ENCODE results near the gene C16orf86.

DNA sequence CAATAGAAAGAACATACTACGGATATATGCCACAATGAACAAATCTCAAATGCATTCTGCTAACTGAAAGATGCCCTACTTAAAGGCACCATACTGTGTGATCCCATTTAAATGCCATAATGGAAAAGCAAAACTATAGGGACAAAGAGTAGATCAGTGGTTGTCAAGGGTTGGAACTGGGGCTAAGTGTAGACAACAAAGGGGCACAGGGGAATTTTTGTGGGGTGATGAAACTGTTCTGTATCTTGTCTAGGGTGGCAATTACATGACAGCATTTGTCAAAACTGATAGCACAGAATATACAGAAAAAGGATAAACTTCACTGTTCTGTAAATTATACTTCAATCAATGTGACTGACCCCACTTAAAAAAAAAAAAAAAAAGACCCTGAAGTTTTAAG lies 34.8 kb downstream of the C16orf86 start:
- no peak for TF ChIP-seq POLR2A (IDR thresholded peaks at IDR 0.05)
- TF ChIP-seq, protein P1, sequence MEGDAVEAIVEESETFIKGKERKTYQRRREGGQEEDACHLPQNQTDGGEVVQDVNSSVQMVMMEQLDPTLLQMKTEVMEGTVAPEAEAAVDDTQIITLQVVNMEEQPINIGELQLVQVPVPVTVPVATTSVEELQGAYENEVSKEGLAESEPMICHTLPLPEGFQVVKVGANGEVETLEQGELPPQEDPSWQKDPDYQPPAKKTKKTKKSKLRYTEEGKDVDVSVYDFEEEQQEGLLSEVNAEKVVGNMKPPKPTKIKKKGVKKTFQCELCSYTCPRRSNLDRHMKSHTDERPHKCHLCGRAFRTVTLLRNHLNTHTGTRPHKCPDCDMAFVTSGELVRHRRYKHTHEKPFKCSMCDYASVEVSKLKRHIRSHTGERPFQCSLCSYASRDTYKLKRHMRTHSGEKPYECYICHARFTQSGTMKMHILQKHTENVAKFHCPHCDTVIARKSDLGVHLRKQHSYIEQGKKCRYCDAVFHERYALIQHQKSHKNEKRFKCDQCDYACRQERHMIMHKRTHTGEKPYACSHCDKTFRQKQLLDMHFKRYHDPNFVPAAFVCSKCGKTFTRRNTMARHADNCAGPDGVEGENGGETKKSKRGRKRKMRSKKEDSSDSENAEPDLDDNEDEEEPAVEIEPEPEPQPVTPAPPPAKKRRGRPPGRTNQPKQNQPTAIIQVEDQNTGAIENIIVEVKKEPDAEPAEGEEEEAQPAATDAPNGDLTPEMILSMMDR (IDR thresholded peaks at IDR 0.05): no peak
